GM23338 (cell line): Measurements from ENCODE around the gene PCYT2.

Experiments used
- JUNB ChIP-seq: IDR thresholded peaks from one replicate; pipeline ENCODE4 v1.6.1; 2016; ENCODE audit warnings: antibody characterized with exemption; ENCODE audit not compliant: unreplicated experiment
- TF ChIP-seq, protein P1 (sequence below): IDR thresholded peaks from 2 replicates; pipeline ENCODE4 v1.6.1; 2016; ENCODE audit warnings: antibody characterized with exemption
- TF ChIP-seq, protein P2 (sequence below), 2 experiments: fragments of 200-600 bp in 1 of 2; sonication (generic) in 1 of 2; conservative IDR thresholded peaks; 2 replicates each; pipeline versions ENCODE4 v1.5.1 to v1.6.1; 2016 to 2017; ENCODE audit warnings: antibody characterized with exemption in 2 of 2, low read depth in 2 of 2, mild to moderate bottlenecking in 2 of 2, moderate library complexity in 1 of 2
- TF ChIP-seq, protein P3 (sequence below): IDR thresholded peaks from one replicate; pipeline ENCODE4 v1.6.1; 2018; ENCODE audit warnings: antibody characterized with exemption; ENCODE audit not compliant: unreplicated experiment

DNA sequence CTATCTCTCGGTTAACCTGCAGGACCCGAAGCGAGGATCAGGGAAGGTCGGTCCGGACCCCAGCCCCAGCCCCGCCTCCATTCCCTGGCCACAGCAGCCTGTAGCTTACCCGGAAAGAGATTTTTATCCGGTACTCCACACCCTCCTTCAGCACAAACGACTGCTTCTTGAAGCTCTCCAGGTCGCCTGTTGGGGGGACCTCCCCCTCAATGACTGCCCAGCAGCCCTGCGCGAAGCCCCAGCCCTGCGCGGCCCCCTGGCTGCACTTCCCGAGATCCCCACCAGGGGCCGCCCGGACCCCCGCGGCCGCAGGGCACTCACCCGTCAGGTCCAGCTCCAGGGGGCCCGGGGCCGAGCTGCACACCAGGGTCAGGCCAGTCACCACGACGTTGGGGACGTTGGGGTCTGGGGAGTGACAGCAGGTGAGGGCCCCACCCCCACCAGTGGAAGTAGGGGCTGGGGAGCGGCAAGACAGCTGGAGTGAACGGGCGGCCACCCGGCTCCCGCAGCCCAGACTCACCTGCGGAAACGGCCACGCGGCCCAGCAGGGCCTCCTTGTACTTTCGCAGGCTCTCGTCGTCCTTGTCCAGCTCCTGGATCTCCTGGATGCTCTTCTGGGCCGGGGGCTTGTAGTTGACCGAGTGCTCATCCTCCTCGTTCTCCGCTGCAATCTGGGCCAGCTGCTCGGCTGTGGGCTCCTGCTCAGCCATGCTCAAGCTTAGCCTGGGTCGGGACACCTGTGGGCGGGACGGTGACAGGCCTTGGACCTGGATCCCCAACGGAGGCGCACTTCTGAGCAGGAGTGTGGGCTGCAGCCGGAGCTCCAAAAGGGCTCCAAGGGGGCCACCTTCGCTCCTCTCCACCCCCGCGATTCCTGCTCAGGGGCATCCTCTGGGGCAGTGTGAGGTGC, 41.7 kb downstream of the PCYT2 start:
- TF ChIP-seq JUNB = no peak
- TF ChIP-seq, protein P1, sequence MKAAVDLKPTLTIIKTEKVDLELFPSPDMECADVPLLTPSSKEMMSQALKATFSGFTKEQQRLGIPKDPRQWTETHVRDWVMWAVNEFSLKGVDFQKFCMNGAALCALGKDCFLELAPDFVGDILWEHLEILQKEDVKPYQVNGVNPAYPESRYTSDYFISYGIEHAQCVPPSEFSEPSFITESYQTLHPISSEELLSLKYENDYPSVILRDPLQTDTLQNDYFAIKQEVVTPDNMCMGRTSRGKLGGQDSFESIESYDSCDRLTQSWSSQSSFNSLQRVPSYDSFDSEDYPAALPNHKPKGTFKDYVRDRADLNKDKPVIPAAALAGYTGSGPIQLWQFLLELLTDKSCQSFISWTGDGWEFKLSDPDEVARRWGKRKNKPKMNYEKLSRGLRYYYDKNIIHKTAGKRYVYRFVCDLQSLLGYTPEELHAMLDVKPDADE = no peak
- TF ChIP-seq, protein P2, sequence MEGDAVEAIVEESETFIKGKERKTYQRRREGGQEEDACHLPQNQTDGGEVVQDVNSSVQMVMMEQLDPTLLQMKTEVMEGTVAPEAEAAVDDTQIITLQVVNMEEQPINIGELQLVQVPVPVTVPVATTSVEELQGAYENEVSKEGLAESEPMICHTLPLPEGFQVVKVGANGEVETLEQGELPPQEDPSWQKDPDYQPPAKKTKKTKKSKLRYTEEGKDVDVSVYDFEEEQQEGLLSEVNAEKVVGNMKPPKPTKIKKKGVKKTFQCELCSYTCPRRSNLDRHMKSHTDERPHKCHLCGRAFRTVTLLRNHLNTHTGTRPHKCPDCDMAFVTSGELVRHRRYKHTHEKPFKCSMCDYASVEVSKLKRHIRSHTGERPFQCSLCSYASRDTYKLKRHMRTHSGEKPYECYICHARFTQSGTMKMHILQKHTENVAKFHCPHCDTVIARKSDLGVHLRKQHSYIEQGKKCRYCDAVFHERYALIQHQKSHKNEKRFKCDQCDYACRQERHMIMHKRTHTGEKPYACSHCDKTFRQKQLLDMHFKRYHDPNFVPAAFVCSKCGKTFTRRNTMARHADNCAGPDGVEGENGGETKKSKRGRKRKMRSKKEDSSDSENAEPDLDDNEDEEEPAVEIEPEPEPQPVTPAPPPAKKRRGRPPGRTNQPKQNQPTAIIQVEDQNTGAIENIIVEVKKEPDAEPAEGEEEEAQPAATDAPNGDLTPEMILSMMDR (conservative IDR thresholded peaks at IDR 0.05; ENCODE audit: low read depth in 2 of 2) = peak; percentile 76 to 79
- TF ChIP-seq, protein P3, sequence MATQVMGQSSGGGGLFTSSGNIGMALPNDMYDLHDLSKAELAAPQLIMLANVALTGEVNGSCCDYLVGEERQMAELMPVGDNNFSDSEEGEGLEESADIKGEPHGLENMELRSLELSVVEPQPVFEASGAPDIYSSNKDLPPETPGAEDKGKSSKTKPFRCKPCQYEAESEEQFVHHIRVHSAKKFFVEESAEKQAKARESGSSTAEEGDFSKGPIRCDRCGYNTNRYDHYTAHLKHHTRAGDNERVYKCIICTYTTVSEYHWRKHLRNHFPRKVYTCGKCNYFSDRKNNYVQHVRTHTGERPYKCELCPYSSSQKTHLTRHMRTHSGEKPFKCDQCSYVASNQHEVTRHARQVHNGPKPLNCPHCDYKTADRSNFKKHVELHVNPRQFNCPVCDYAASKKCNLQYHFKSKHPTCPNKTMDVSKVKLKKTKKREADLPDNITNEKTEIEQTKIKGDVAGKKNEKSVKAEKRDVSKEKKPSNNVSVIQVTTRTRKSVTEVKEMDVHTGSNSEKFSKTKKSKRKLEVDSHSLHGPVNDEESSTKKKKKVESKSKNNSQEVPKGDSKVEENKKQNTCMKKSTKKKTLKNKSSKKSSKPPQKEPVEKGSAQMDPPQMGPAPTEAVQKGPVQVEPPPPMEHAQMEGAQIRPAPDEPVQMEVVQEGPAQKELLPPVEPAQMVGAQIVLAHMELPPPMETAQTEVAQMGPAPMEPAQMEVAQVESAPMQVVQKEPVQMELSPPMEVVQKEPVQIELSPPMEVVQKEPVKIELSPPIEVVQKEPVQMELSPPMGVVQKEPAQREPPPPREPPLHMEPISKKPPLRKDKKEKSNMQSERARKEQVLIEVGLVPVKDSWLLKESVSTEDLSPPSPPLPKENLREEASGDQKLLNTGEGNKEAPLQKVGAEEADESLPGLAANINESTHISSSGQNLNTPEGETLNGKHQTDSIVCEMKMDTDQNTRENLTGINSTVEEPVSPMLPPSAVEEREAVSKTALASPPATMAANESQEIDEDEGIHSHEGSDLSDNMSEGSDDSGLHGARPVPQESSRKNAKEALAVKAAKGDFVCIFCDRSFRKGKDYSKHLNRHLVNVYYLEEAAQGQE = no peak
